ENCODE measurements around the gene GNL3L.

DNA sequence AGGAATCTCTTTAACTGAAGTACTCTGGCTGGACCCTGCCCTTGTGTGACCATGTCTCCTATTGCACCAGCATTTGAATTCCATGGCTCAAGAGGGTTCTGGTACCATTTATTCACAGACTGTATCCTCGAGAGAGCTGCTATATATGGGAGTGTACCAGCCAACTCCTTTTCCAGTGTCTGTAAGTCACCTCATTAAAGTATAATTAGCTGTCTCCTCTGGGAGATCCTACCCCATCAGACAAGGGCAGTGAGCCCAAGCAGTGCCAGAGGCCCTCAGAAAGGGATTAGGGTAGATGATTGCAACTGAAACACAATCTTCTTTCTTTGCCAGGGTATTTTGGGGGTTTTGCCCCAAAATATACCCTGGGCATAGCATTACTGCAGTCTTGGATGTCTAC, 31.6 kb downstream of the GNL3L start:
- TF ChIP-seq ZNF10 (tag by site-specific recombination; IDR thresholded peaks at IDR 0.05) (no peak), CTCF (tag by site-specific recombination; IDR thresholded peaks at IDR 0.05) (no peak), YY2 (tag by site-specific recombination; IDR thresholded peaks at IDR 0.05) (no peak), ZNF423 (tag by site-specific recombination; IDR thresholded peaks at IDR 0.05) (no peak), PRDM4 (tag by site-specific recombination; IDR thresholded peaks at IDR 0.05) (no peak), ZNF629 (tag by site-specific recombination; IDR thresholded peaks at IDR 0.05) (no peak)
- TF ChIP-seq, protein P1, sequence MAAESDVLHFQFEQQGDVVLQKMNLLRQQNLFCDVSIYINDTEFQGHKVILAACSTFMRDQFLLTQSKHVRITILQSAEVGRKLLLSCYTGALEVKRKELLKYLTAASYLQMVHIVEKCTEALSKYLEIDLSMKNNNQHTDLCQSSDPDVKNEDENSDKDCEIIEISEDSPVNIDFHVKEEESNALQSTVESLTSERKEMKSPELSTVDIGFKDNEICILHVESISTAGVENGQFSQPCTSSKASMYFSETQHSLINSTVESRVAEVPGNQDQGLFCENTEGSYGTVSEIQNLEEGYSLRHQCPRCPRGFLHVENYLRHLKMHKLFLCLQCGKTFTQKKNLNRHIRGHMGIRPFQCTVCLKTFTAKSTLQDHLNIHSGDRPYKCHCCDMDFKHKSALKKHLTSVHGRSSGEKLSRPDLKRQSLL (tag by site-specific recombination; IDR thresholded peaks at IDR 0.05) = no peak
